ENCODE data around the gene ABLIM2.

DNA sequence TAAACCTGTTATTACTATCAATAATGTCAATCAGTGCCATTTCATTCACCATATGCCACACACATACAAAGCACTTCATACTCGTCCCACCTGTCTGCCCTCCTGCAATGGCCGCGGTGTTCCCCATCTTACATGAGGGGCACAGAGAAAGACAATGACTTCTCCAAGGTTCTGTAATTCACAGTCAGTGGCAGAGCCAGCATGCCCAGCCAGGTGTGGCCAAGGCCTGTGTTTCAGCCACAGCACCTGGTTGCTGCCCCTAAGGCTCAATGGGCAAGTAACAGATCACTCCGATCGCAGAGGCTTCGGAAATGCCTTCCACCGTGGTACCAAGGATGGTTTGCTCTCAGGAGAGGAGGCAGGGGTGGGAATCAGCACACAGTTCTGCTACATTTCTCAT lies 229.9 kb downstream of the ABLIM2 start:
- no peak for TF ChIP-seq POLR2A (IDR thresholded peaks at IDR 0.05)
- TF ChIP-seq, protein P1, sequence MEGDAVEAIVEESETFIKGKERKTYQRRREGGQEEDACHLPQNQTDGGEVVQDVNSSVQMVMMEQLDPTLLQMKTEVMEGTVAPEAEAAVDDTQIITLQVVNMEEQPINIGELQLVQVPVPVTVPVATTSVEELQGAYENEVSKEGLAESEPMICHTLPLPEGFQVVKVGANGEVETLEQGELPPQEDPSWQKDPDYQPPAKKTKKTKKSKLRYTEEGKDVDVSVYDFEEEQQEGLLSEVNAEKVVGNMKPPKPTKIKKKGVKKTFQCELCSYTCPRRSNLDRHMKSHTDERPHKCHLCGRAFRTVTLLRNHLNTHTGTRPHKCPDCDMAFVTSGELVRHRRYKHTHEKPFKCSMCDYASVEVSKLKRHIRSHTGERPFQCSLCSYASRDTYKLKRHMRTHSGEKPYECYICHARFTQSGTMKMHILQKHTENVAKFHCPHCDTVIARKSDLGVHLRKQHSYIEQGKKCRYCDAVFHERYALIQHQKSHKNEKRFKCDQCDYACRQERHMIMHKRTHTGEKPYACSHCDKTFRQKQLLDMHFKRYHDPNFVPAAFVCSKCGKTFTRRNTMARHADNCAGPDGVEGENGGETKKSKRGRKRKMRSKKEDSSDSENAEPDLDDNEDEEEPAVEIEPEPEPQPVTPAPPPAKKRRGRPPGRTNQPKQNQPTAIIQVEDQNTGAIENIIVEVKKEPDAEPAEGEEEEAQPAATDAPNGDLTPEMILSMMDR (IDR thresholded peaks at IDR 0.05) = no peak

Data from lower leg skin (tissue), 3 donors.